HUES48 (cell line): ENCODE results near the gene CLCN4.

Experiments used
- H3K27ac ChIP-seq: one replicate; pipeline ENCODE4 v1.7.0; 2013; ENCODE audit warnings: low read depth, low read length, inconsistent platforms
- H3K27me3 ChIP-seq: 2 replicates; pipeline ENCODE4 v1.6.1; 2013; ENCODE audit warnings: mild to moderate bottlenecking, low read length; ENCODE audit not compliant: control insufficient read depth, insufficient read depth
- H3K36me3 ChIP-seq: 2 replicates; pipeline ENCODE4 v1.6.1; 2013; ENCODE audit warnings: low read length; ENCODE audit not compliant: control insufficient read depth, insufficient read depth
- H3K4me1 ChIP-seq: 2 replicates; pipeline ENCODE4 v1.6.1; 2013; ENCODE audit warnings: mild to moderate bottlenecking, low read length; ENCODE audit not compliant: control insufficient read depth, insufficient read depth
- H3K4me3 ChIP-seq: 2 replicates; pipeline ENCODE4 v1.5.1; 2013; ENCODE audit warnings: mild to moderate bottlenecking, low read depth, low read length
- H3K9ac ChIP-seq: 2 replicates; pipeline ENCODE4 v1.6.1; 2013; ENCODE audit warnings: mild to moderate bottlenecking, low read depth, low read length, moderate library complexity
- H3K9me3 ChIP-seq: 2 replicates; pipeline ENCODE4 v1.6.1; 2013; ENCODE audit warnings: low read length; ENCODE audit not compliant: control insufficient read depth, insufficient read depth

CLCN4 gene

GRCh38 chrX:10282490-10282889 lies 125.7 kb downstream of the CLCN4 start:
- no peaks in the 10 kb centered on the region for H3K36me3 ChIP-seq

GRCh38 chrX:10286195-10286594 lies 129.4 kb downstream of the CLCN4 start:
- Histone ChIP-seq H3K4me1 (no peaks in the 10 kb centered on the region), H3K27ac (no peak overlapping the region), H3K9ac (no peak overlapping the region), H3K9me3 (no peaks in the 10 kb centered on the region), H3K4me3 (no peak overlapping the region), H3K36me3 (no peaks in the 10 kb centered on the region), H3K27me3 (no peaks in the 10 kb centered on the region)

More at GRCh38 chrX:10282490-10282889, 125.7 kb downstream of the CLCN4 start:
- Histone ChIP-seq H3K4me3 (no peak overlapping the region), H3K27ac (no peak overlapping the region), H3K4me1 (no peaks in the 10 kb centered on the region), H3K27me3 (no peaks in the 10 kb centered on the region), H3K9me3 (no peaks in the 10 kb centered on the region), H3K9ac (no peak overlapping the region)
